NCI-H748 (cell line): ENCODE measurements around the gene TMIGD1.
A peak's percentile ranks its signal among the peaks of the same experiment; 100 is the strongest.
"Not testable (repeated sequence)": the region's sequence is repeated elsewhere in the genome, so short reads cannot be mapped to it uniquely, and the experiment has no call there.

Experiments used
- DNase-seq: peaks from one replicate; lab custom pipeline; 2025; ENCODE audit not compliant: unreplicated experiment; lab: John Stamatoyannopoulos, UW

The TMIGD1 gene

GRCh38 chr17:30358055-30358760 lies 24.4 kb upstream of the TMIGD1 start:
- DNase-seq, result no peak

GRCh38 chr17:30357476-30357875 lies 23.6 kb upstream of the TMIGD1 start:
- DNase-seq, result no peak

- DNase-seq, result no peak
Measured at GRCh38 chr17:30354701-30355100, 20.8 kb upstream of the TMIGD1 start.

DNA sequence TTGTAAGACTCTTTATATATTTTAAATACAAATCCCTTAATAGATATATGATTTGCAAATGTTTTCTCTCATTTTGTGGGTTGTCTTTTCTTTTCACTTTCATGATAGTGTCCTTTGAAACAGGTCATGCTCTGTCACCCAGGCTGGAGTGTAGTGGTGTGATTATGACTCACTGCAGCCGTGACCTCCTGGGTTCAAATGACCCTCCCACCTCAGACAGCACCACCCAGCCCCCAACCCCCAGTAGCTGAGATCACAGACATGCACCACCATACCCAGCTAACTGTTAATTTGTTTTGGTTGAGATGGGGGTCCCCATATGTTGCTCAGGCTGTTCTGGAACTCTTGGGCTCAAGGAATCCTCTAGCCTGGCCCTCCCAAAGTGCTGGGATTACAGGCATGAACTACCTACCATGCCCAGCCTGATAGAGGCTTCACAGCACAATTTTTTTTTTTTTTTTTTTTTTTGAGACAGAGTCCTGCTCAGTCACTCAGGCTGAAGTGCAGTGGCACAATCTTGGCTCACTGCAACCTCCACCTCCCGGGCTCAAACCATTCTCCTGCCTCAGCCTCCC lies 18.5 kb upstream of the TMIGD1 start:
- DNase-seq, result no peak

DNA sequence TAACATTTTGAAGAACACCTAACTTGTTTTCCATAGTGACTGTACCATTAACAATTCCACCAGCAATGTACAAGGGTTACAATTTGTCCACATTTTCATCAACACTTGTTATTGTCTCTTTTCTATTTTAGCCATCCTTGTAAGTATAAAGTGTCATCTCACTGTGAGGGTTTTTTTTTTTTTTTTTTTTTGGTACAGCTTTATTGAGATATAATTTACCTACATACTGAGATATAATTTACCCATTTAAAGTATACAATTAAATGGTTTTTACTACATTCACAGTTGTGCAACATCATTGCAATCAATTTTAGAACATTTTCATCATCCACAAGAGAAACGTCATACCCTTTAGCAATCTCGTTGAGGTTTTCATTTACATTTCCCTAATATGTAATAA lies 17.9 kb upstream of the TMIGD1 start:
- no peak for DNase-seq

- not testable (repeated sequence) for DNase-seq
Measured at GRCh38 chr17:30351263-30351662, 17.4 kb upstream of the TMIGD1 start.

DNA sequence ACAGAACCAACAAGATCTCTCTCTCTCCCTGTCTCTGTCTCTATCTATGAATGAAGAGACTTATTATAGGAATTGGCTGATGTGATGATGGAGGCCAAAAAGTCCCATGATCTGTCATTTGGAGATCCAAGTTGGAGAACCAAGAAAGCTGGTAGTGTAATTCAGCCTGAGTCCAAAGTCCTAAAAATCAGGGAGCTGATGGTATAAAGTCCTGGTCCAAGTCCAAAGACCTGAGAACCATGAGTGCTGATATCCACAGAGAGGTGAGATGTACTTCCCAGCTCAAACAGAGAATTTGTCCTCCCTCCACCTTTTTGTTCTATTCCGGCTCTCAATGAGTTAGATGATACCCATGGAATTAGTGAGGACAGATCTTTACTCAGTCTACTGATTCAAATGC lies 15.4 kb upstream of the TMIGD1 start:
- no peak for DNase-seq

GRCh38 chr17:30347488-30347887 lies 13.6 kb upstream of the TMIGD1 start:
- DNase-seq, result peak; percentile 62

- DNase-seq, result no peak
Measured at GRCh38 chr17:30346221-30346795, 12.5 kb upstream of the TMIGD1 start.

GRCh38 chr17:30345527-30346075 lies 11.7 kb upstream of the TMIGD1 start:
- no peak for DNase-seq

DNA sequence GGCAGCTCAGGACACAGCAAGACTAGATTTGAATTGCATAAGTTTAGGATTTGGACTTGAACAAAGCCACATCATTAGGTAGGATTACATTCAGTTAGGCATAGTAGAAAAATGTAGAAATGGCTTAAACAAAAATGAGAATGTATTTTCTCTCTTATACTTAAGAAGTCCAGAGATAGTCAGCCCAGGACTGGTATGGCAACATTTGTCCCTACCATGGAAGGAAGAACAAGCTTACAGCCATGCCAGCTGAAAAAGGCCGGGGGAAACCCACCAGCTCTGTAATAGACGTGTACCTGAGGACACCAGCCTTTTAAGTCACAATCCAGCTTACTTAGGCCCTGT lies 11.2 kb upstream of the TMIGD1 start:
- no peak for DNase-seq

DNA sequence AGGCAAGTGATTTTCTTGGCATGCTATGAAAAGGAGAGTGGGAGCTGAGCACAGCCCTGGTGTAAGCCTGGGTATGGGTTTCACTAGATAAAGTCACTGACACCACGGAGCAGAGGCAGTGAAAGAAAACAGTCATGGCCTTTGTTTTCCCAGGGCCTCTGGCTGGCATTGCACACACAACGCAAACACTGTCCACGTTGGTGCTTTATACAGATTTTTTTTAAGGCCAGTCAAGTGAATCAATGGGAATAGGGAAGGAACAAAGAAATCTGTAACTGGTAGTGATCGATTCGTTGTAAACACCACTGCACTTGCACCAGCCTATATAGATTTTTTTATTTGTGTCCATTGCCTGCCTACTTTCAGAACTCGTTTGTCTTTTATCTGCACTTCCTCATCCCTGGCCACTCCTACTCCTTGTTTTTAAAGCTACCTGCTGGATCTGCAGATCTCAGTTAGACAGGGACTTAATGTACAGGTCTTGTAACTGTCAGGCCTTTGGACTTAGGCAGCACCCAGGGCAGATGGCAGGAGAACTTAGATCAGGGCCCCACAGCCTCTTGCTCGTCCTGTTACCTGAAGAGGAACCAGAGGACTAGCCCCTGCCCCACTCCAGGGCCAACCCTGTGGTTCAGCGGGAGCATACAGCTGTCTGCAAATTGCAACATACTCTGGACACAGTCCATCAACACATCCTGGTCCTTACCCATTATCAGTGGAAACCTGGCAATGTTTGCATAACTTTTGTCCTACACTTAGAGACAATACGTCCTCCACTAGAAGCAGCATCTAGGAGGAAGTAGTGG lies 10.6 kb upstream of the TMIGD1 start:
- peak; percentile 69 for DNase-seq

- no peak for DNase-seq
Measured at GRCh38 chr17:30343796-30344195, 9.9 kb upstream of the TMIGD1 start.

DNA sequence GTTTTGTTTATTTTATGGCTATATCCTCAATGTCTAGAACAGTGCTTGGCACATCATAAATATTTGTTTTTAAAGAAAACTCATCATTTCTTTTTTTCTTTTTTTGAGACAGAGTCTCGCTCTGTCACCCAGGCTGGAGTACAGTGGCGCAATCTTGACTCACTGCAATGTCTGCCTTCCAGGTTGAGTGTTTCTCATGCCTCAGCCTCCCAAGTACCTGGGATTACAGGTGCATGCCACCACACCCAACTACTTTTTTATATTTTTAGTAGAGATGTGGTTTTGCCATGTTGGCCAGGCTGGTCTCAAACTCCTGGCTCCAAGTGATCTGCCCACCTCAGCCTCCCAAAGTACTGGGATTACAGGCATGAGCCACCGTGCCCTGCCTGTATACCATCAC lies 9.4 kb upstream of the TMIGD1 start:
- not testable (repeated sequence) for DNase-seq

GRCh38 chr17:30341703-30342249 lies 7.9 kb upstream of the TMIGD1 start:
- DNase-seq, result no peak

GRCh38 chr17:30340801-30341356 lies 7.0 kb upstream of the TMIGD1 start:
- no peak for DNase-seq

DNA sequence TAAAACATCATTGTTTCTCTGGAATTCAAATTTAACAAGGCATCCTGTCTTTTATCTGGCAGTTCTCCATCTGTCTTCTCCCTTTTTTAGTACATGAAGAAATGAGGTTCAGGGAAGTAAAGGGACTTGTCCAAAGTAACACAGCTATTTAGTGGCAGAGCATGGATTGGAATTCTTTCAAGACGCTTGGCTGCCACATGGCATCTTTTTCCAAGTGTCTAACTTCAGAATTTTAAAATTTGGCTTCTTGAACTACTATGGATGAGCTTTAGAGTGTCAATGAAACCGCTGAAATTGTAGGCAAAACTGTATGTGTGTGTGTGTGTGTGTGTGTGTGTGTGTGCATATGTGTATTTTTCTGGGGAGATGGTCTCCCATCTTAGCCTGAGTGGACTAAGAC lies 5.2 kb upstream of the TMIGD1 start:
- no peak for DNase-seq

DNA sequence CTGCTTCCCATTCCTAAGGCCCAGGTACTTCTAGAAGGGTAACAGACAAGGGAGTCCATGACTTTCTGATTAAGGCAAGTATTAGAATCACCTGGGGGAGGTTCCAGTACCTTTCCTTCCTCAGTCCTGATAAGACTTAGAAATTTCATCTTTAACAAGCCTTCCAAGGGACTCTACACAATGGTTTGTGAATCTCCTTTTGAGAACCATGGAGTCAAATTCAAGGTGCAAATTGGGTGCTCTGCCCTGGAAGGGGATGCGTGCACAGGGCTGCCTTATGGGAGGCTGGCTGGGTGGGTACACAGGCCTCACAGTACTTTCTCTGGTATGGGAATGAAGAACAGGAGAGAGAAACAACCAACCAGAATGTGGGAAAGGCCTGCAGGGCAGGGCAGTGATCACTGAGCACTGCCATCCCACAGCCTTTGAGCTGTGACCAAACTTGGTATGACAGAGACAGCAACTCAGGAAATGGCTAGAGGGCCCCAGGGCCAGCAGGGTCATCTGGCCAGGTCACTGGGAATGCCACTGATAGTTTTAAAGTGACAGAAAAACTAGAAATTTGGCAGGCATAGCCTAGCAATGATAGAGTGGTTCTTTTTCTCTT lies 3.6 kb upstream of the TMIGD1 start:
- no peak for DNase-seq

- DNase-seq, result peak; percentile 87
Measured at GRCh38 chr17:30336369-30337171, 2.7 kb upstream of the TMIGD1 start.

DNA sequence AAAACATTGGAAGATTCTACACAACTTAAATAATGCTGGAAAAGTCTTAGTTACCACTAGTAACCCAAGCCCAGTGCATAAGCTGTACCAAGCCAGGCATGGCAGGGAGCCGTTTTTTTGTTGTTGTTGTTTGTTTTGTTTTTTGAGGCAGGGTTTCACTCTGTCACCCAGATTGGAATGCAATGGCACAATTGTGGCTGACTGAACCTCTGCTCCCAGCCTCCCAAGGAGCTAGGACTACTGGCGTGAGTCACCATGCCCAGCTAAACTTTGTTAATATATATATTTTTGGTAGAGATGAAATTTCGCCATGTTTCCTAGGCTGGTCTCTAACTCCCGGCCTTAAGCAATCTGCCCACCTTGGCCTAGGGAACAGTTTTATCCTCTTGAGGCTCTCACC lies 564 bp upstream of the TMIGD1 start:
- DNase-seq, result no peak
